ENCODE results near the gene PPFIA4.

PPFIA4 gene

DNA sequence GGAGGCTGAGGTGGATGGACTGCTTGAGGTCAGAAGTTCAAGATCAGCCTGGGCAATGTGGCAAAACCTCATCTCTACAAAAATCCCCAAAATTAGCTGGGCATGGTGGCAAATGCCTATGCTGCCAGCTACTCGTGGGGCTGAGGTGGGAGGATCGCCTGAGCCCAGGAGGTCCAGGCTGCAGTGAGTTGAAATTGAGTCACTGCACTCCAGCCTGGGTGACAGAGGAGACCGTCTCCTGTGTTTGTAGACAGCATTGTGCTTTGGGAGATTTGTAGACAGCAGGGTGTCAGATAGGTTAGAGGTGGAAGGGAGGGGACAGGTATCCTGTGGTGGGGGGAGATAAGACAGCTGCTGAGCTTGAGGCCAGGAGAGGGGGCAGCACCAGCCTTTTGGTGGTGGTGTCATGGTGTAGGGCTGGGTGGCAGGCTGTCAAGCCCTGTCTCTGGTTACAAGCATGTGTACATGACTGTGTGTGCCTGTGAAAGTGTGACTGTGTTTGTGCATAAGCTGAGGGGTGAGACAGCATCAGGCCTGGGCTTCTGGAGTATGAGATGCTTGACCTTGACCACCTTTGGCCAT is 15.2 kb downstream of the PPFIA4 start:
- no peak for DNase-seq

DNA sequence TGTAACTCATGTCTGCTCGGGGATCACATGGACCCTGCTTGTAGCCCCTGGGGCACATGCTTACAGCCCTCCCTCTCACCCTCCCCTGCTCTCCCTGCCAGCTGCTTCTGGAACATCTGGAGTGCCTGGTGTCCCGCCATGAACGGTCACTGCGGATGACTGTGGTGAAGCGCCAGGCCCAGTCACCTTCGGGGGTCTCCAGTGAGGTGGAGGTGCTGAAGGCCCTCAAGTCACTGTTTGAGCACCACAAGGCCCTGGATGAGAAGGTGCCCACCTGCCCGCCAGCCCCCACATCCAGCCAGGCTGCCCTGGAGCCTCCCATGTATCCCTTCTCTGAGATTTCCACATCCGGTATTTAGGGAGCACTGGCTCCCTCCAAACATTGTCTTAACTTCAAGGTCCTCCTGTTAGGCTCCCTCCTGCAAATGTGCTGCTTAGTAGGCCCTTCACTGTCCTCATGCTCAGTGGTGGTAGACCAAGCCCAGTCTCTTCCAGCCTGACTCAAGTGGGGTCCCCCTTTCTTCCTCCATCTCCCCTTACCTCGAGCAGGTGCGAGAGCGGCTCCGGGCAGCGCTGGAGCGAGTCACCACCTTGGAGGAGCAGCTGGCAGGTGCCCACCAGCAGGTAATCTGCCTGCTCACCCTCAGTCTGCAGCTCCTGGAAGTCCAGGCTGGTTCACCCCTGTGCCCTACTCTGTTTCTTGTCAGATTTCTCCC is 17.7 kb downstream of the PPFIA4 start:
- DNase-seq: no peak

DNA sequence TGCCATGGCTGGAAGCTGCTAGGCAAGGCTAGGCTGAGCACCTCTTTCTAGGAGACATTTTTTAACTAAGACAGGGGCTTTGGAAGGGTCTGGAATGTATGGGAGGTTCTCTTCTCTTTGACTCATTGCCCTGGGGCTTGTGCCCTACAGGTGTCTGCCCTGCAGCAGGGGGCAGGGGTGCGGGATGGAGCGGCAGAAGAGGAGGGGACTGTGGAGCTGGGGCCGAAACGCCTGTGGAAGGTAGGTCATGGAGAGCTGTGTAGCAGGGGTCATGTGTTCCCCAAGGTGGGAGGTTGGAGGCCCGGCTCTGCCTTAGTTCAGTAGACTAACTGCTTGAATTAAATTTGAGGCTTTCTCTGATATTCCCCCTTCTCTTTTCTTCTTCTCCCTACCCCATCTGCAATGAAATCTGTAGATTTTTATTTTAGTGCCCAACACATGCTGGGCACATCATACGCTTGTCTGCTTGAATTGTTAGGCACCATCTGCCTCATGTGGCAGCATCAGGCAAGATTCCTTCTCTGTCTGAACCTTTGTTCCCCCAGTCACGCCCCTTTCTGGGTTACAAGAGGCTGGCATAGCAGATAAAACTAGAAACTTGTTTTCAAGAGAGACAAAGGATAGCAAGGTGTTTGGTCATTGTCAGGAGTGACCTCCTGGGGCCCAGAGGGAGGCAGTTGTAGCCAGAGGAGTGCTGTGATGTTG is 18.4 kb downstream of the PPFIA4 start:
- DNase-seq: no peak

DNA sequence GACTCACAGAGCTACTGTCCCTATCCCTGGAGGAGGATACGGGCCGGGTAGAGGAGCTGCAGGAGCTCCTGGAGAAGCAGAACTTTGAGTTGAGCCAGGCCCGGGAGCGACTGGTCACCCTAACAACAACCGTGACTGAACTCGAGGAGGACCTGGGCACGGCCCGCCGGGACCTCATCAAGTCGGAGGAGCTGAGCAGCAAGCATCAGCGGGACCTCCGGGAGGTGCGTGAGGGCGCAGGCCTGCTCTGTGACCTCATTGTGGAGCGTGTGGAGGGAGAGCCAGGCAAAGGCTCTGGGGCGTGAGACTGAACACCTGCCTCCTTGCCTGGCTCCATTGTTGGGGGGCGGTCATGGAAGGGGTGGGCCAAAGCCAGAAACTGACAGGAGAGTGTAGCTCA is 19.0 kb downstream of the PPFIA4 start:
- DNase-seq: no peak

DNA sequence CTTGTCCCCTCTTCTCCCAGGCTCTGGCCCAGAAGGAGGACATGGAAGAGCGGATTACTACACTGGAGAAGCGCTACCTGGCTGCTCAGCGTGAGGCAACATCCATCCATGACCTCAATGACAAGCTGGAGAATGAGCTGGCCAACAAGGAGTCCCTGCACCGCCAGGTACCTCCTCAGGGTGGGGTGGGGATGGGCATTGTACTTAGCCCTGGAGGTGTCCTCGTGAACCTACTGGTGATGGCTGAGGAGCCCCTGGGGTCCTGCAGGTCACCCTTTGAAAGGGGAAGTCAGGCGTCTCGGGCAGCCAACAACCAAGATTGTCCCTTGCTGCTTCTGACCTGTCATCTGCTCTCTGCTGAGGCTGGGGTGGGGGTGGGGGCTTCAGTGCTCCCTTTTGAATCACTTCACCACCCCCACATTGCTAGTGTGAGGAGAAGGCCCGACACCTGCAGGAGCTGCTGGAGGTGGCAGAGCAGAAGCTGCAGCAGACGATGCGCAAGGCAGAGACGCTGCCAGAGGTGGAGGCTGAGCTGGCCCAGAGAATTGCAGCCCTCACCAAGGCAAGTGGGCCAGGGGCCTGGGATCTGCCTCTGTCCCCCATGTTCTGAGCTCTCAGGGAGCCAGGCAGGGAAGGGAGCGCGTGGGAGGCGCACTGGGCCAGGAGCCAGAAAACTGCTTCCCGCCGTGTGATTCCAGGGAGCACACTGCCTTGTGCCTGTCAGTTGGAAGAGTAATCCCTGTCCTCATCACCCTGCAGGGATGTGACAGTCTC is 19.7 kb downstream of the PPFIA4 start:
- no peak for DNase-seq

DNA sequence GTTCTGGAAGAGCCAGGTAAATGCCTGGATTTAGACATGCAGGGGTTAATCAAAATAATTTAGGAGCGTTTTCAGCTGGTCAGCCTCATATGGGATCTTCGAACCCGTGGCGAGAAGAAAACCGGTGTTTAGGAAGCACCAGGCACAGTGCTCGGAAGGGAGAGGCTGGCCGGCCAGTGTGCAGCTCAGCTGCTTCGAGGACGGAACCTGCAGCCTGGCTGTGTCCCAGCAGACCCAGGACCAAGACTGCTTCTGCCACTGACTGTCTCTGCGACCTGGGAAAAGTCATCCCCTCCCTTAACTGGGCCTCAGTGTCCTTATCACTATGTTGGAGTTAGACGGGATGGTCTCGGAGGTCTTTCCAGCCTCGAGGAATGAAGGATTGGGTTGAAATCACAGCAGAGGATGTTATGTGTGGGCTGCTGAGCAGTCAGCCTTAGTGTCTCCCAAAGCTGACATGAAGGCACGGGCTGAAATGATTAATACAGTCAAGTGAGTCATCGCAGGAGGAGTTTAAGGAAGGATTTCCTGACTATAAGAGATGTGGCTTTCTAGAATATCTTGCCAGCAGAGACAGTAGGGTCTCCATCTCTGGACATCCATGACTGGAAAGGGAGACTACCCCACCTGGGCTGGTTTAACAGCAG is 20.8 kb downstream of the PPFIA4 start:
- DNase-seq: no peak

DNA sequence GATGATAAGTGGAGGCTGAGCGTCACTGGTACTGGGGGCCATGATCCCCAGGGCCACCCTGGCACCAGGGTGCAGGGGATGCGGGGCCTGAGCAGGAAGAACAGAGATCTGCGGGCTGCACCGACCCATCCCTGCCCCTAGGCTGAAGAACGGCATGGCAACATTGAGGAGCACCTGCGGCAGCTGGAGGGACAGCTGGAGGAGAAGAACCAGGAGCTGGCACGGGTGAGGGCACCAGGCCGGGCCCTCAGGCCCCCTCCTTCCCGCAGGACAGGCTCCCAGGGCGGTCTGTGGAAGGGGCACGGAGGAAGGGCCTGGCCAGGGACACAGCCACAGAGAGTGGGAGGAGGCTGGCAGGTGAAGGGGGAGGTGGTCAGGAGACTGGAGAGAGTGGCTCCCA is 21.8 kb downstream of the PPFIA4 start:
- DNase-seq: no peak

DNA sequence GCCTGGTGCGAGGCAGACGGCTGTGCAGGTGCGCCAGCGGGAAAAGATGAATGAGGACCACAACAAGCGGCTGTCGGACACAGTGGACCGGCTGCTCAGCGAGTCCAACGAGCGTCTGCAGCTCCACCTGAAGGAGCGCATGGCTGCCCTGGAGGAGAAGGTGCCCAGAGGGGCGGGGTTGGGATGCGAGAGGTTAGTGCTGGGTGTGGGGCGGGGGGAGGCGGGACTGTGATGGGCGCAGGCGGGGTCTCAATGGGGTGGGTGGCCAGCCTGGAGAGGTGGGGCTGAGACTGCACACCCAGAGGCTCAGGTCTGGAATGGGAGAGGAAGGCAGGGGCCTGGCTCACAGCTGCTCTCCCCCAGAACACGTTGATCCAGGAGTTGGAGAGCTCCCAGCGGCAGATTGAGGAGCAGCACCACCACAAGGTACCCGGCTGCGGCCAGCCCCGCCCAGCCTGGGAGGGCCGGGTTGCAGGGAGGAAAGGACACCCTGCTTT is 22.3 kb downstream of the PPFIA4 start:
- DNase-seq: peak; percentile 73

DNA sequence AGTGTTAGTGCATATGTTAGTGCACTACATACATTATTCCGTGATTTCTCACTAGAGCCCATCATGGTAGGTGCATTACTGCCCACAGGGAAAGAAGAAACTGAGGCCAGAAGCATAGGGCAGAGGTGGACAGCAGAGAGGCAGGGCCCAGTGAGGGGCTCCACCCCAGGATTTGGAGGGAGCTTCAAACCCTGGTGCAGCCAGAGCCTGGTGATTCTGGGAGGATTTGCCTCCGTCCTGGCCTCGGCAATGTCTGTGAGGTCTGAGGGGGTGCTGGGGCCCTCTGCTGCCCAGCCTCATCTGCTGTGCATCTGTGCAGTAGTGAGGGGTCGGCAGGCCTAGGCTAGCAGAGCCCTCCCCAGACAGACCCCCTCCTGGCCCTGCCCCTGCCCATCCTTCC is 22.8 kb downstream of the PPFIA4 start:
- DNase-seq: no peak

DNA sequence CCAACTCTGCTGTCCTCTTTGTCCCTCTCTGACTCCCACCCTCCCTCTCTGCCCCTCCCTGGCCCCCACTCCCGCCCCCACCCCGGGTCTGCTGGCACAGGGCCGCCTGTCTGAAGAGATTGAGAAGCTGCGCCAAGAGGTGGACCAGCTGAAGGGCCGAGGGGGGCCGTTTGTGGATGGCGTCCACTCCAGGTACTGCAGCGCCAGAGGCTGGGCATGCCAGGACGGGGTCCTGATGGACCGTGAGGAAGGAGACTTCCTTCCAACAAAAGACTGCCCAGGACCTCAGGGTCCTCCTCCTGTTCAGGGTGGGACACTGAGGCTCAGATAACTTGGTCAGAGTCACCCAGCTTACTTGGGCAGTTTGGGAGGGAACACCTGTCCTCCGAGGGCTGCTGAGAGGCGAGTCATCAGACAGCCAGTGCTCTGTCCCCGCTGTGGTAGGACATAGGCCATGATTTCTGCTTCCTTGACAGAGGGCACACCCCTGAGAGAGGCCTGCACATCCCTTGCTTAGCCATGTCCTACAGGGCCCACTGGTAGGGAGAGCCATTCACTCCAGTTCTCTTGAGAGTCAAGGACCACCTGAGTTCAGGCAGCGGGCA is 23.4 kb downstream of the PPFIA4 start:
- no peak for DNase-seq

DNA sequence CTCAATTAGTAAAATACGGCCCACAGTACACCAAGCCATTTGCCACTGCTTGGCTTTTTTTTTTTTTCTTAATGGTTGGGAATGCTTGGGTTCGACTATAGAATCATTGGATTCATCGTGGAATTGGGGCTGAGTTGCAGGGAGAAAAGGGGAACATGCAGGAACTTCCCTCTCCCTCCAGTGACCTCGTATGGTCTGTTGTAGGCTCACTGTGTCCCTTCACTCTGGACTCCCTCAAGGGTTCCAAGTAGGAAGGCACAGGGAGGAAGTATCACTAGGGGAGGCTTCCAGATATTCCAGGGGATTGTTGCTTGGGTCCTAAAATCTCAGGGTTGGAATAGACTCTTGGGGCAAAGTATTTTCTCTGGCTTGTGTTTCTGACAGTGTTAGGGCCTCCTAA is 24.5 kb downstream of the PPFIA4 start:
- DNase-seq: no peak

DNA sequence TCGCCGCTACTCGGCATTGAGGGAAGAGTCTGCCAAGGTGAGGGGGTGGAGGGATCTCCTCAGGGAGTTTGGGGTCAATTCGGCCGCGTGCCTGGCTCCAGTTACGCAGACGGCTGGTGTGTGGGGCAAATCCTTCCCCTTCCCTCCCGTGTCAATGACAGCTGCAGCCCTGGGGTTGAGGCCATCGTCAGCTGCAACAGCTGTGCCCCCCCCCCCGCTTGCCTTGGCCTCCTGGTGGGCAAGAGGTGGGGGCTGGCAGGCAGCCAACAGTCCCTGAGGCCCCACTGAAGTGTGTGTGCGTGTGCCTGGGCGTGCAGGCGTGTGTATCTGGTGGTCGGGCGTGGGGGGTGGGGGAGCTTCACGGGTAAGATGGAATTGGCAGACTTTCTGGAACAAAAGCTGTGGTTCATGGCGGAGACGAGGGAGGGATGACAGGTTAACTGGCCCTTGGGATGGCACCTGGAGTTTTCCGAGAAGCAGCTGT is 25.6 kb downstream of the PPFIA4 start:
- DNase-seq: peak; percentile 86

DNA sequence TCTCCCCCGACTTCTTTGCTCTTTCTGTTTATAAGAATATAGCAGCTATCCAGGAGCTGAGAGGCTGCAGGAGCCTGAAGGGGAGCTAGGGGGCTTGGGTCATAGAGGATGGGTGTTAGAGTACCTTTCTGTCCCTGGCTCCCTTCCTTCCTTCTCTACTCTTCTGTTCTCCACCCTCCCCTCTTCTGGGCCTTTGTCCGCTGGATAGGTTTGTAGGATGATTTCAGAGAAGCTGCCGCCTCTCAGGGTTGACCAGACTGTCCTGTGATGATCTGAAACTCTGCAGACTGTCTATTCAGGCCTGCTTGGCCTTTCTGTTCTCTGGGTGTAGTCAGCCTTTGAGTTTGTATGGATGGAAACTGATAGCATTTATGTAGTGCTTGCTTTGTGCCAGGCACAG is 26.3 kb downstream of the PPFIA4 start:
- no peak for DNase-seq

DNA sequence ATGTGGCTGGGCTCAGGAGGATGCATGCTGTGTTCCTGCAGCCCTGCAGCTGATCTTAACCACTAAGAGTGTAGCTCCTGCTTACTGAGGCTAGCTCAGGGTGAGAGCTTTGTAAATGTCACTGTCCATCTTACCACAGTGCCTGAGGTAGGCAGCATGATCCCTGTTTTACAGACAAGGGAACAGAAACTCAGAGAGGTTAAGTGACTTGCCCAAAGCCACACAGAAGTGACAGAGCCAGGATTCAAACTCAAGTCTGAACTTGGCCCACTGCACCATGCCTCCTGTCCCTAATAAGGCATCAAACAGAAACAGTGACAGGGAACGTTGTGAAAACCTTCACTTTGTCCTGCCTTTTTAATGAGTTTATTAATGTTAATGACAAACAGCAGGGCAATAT is 27.9 kb downstream of the PPFIA4 start:
- no peak for DNase-seq

DNA sequence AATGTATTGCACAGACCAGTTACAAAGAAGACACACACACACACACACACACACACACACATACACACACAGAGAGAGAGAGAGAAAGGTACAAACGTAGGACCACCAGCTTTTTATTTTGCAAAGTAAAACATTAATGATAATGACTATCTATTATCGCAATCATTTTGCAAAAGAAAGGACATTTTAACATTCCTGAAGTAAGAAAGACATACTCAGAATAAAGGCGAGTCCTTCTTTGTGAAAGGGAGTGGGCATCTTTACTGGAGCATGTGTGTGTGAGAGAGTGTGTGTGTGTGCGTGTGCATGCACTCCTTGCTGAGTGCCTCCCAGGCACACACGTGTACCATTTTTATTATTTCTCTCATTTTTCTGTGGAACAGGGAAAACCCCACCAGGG is 28.4 kb downstream of the PPFIA4 start:
- no peak for DNase-seq

DNA sequence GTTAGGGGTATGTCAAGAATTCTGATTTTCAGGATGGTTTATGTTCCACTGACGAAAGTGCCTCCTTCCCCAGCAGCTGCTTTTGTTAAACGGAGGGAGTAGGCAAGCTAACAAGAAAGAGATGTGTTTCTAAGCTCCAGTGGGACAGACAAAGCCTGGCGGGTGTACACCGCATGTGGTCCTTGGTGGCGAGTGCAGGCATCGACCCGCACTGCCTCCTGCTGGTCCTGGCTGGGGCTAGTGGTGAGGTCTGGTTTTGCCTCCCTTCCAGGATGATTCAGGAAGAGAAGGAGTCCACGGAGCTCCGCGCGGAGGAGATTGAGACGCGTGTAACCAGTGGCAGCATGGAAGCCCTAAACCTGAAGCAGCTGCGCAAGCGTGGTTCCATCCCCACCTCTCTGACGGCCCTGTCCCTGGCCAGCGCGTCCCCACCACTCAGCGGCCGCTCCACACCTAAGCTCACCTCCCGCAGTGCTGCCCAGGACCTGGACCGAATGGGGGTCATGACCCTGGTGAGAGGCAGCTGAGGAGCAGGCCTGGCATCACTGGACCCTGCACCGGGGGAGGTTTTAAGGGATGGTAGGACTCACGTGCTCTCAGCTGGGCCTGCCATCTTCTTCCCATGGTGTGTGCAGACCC is 29.0 kb downstream of the PPFIA4 start:
- no peak for DNase-seq

DNA sequence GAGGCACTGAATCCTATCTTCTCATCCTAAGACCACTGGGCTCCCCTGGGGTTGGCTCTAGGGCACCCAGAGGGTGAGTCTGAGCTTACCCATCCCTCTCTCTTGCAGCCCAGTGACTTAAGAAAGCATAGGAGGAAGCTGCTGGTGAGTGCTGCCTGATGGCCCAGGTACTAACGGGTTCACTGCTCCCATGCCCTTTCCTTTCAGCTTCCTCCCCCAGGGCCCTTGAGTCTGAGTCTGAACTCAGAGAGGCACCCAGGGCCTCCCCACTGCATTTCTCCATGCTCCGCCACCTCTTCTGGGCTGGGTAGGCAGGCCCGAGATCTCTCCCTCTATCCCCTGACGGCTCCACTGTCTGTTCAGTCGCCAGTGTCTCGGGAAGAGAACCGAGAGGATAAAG is 29.7 kb downstream of the PPFIA4 start:
- DNase-seq: no peak

DNA sequence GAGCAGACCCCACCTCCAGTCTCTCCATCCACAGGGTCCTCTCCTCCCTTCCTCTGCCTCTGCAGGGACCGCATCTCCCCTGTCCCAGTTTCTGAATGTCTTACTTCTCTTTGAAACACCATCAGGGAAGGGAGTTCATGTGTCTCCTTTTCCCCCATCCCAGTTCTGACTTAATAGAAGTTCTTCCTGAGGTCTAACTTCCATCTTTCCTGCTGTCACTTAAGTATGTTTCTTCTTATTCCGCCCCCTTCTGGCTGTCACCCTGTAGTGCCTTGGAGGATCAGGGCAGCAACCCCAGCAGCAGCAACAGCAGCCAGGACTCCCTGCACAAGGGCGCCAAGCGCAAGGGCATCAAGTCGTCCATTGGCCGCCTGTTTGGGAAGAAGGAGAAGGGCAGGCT is 30.2 kb downstream of the PPFIA4 start:
- DNase-seq: no peak

DNA sequence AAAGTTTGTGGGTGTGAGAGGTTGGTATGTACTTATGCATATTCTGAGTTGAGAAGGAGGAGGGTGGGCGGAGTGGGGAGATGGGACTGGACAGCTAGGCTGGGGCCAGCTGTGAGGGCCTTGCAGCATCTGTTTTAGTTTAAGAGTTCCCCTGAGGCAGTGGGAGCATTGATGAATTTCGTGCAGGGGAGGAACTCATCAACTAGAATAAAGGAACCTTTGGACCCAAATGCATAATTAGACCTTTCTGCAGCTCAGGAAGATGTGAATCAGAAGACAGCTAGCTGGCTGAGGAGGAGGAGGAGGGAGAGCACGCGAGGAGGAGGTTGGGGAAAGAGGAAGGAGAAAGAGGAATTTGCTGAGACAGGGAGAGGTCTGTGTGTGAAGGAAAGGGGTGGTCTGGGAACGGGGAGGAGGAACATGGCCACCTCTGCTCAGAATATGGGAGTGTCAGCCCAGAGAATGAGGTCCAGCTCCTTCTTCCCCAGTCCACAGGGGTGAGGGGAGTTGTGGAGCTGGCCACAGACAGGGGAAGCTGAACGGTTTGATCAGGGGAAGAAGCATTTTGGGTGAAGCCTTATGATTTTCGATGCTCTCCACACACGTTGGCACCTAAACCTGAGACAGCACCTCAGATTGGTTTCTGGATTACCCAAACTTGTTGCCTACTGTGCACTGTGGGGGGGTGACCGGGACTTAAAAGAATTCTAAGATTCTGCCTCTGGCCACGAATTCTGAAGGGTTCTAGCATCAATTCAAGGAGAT is 31.8 kb downstream of the PPFIA4 start:
- DNase-seq: no peak

DNA sequence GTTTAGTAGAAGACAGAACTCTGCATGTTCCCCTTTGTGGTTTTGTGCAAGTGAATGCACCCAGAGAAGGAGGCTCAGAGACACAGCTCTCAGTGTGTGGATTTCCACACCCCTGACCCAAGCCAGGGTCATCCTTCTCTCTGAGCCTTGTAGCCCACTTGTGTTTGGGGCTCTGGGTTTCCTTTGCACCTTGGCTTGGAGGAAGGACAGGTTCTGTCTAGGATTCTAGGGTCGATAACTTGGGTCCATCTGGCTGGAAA is 32.3 kb downstream of the PPFIA4 start:
- DNase-seq: no peak

DNA sequence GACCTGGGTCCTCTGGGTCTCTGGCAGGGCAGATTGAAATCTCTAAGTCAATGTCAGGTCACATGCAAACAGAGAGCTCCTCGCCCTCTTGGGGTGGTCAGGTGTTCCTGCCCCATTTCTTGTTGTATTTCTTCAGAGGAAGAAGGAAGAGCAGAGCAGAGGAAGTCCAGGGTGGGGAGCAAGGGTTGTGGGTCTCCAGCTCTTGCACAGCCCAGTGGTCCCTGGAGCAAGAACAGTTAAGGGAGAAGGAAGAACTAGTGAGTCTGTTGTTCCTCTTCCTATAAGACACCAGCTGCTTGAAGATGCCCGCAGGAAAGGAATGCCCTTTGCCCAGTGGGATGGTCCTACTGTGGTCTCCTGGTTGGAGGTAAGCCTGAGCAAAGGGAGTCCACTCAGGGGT is 33.2 kb downstream of the PPFIA4 start:
- DNase-seq: no peak

Data from NCI-H2171 (cell line).